NCI-H526 (cell line): Measurements from ENCODE around the gene ACTR5.

Experiments used
- DNase-seq, 2 experiments: peaks; one replicate each; lab custom pipeline; 2025; lab: John Stamatoyannopoulos, UW

The ACTR5 gene

DNA sequence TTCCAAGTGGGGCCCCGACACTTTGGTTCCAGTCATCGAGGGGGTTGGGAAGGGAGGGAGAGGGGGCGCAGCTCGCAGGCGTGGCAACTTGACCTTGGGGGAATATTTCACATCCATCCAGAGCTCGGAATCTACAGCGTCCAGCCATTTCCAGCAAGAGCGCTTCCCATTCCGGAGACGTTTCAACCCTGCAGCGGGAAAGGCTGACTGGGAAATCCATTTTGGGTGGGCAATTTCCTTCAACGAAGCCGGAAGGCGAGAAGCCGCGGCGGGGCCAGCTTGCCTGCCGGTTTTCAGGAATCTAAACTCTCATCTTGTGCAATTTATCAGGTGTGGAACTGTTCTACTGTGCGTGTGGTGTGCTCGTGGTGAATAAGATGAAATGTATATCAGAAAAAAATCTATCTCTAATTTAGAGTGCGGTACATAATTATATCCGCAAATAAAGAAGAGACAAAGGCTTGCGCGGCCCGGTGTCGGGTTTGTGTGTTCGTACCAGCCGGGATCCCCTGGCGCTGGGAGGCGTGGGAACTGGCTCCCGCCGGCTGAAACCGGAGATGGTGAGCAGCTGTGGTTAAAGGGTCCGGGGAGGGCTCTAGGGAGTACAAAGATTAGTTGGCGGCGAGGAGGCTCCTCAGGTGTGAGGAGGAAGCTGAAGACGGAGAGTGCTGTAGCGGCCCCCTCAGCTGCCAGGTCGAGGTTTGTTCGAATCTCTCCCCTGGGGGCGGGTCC, 19.2 kb upstream of the ACTR5 start:
- peak in 1 of 2 experiments; percentile 64 for DNase-seq

DNA sequence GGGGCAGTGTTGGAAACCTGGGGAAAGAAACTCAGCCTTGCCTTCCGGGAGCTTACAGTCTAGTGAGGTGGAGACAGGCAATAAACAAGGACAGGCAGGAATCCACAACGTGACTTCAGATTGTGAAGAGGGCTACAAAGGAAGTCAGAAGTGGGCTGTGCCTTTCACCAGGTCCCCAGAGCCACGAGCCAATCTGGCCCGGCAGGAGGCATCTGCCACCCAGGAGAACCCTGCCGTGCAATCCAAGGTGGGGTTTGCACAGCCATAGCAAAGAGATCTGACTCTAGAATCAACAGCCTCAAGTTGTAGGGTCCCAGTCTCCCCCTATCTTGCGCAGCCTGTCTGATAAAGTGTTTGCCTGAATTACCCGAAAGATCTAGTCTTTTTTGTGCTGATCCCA, 18.5 kb upstream of the ACTR5 start:
- no peak for DNase-seq

DNA sequence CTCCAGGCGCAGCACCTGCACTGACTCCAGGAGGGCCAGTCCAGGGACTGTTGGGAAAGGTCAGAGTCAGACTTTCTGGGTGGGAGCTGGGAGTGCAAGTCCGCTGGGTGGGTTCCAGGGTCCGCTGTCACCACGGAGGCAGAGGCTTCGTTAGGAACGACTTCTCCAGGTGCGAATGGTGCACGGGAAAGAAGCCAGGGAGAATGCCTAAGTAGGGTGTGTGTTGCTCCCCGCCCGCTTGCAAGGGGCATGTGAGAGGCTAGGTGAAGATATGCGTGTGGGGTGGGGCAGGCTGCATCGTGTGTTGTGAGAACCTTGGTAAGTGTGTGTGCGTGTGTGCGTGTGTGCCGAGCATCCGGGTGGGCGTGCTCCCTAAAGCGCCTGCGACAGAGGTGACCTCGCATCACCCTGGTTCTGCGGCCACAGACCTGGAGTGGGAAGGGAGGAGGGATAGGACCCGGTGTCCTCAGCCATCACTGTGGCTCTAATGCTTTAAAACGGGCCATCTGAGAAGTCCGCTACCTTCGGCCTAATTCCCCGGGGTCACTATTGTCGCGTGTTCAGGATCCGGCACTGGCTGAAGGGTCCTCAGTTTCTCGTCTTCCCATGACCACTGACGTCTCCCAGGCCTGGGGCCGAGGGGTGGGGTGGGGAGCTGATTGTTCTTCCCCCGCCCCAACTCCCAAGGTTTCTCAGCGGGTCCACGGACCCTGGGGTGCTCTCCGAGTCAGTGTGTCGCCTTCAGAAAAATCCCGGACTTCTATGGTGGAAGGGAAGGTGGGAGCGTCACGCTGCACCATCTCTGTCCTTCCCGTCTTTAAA, 17.9 kb upstream of the ACTR5 start:
- DNase-seq = no peak

DNA sequence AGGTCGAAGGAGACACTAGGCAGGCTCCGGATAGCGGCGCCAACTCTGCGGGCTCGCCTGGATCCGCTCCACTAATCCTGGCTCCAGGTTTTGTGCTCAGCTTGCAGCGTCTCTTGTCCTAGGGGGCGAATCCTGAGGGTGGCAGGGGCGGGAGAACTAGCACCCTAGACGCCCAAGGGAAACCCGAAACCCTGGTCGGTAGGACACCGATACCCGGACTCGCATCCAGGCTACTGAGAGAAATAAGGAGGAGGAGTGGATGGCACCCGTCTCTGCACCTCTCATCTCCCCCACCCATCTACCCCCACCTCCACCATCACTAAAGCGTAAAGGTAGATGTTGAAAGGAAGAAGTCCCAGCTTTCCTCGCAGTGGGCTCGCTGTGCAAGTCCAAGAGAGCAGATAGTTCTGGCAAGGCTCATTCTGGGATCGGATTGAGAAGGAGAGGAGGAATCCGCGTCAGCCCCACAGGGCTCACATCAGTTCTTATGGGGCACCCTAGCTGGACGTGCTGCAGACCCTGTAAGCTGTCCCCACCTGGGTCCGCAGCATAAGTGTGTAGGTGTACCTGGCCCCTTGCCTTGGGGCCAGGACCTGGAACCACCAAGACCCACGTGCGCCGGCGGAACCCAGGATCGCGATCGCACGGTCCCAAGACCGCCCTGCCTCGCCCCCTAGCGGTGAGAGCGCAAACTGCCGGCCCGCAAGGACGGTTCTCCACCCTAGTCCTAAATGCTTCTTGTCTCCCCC, 17.1 kb upstream of the ACTR5 start:
- DNase-seq = peak; percentile 76 to 94

DNA sequence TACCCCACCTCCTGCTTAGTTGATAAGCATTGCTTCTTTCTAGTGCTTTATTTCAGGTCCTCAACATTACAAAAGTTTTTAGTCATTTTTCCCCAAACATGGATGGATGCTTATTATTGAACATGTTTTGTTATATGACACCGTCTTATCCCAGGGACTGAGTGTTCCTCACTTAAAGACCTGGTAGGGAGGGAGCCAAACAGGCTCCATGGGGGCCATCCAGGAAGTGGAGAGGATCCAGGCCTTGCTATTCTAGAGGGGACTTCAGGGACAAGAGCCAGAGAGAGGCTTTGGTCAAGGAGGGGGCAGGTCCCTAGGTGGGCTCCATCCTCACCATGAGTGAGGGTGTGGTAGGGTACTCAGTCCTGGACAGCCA, 16.5 kb upstream of the ACTR5 start:
- DNase-seq = no peak

DNA sequence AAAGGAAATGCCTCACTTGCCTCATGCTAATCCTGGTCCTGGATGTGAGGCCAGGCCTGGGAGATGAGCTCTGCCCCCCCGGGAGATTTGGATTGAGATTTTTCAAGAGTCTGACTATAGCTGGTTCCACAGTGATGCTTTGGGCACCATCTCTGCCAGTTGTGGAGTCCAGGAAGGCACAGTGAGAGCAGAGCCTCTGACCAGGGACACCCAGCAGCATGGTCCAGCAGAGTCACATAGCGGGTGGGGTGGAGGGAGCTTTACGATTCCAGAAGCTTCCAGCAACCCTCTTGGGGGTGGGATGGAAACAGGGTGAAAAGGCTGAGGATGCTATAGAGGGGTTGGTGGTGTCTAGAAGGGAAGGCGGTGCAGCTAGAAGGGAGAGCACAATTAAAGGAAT, 15.3 kb upstream of the ACTR5 start:
- no peak for DNase-seq

DNA sequence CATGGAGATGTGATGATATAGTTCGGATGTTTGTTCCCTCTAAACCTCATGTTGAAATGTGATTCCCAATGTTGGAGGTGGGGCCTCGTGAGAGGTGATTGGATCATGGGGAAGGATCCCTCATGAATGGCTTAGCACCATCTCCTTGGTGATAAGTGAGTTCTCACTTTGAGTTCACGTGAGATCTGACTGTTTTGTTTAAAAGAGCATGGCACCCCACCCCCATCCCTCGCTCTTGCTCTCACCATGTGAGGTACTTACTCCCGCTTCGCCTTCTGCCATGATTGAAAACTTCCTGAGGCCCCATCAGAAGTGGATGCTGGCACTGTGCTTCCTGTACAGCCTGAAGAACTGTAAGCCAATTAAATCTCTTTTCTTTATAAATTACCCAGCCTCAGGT, 13.1 kb upstream of the ACTR5 start:
- DNase-seq = no peak

DNA sequence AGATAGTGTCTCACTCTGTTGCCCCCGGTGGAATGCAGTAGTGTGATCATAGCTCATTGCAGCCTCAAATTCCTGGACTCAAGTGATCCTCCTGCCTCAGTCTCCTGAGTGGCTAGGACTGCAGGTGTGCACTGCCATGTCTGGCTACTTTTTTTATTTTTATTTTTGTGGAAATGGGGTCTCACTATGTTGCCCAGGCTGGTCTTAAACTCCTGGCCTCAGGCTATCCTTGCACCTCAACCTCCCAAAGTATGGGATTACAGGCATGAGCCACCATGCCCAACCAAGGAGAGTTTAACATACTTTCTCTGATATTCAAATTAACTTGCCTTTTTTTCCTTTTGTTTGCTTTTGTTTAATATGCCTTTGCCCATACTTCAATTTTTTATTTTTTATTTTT, 10.4 kb upstream of the ACTR5 start:
- DNase-seq = no peak

DNA sequence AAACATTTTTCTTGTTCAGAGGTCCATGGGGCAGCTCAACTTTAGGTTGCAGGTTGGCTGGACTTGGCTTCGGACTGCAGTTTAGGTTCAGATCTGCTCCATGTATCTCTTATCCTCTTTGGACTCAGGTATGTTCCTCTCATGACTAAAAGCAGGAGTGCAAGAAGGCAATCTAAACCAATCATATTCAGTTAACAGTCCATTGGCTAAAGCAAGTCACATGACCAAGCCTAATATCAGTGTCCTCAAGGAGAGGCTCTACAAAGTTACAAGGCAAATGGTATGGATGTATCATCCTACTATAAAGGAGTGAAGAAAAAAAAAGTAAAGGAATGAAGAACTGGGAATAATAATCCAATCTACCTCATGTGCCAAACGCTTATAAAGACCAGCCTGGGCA, 2.5 kb upstream of the ACTR5 start:
- no peak for DNase-seq

DNA sequence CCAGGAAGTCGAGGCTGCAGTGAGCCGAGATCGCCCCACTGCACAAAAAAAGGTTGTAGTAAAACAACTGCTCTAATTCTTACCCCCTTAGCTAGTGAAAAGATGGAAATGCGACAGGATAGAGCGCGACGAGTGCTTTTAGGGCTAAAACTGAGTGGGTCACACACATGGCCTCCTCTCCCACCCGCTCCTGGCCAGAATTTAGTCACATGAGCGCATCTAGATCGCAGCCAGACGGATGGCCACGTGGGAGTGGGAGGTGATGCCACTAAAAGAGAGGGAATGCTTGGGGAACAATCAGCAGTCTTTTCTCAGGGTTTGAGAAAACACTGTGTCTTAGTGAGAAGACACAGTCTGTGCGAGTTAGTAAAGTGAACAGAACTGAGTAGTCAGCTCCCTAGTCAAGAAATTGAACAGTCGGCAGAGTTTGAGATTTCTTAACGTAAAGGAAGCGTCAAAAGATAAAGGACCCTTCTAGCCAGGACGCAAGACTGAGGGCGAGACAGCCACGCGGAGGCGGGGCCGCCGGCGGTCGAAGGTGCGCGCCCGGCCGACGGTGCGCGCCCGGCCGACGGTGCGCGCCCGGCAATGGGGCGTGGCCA, 664 bp upstream of the ACTR5 start:
- DNase-seq = peak in 1 of 2 experiments; percentile 48

DNA sequence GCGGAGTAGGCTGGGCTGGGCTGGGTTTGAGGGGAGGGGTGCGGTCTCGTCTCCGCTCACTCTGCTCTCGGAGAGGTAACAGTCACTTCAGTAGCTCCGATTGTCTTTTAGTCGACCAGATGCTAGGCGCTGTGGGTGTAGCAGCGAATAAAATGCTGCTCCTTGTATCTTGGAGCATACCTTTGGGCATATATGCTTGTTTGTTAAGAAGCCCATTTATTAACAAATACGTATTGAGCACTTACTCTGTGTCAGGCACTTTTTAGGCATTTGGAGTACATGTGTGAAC, 545 bp downstream of the ACTR5 start:
- DNase-seq = peak in 1 of 2 experiments; percentile 39

DNA sequence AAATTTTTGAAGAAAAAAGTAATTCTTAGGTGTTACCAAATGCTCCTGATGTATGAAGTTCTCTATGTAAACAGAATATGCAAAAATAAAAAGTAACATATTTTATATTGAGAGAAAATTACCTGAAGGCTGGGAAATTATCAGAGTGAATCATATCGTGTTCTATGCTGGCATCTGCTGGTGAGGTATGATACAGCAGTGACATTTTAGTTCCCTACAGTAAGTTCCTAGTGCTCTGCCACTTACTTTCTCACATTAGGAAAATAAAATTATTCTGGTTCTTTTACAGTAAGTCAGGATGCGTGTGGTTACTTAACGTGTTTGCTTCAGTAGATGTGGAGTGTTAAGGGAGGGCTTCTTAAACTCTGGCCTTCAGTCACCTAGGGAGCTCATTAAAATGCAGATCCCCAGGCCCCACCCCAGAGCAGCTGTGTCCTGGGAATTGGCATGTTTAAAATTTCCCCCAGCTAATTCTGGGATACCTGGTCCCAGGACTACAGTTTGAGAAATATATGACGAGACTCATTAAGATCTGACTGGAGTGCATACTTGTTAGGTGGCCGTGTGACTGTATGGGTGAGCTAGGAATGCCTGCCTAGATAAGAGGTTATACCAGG, 3.2 kb downstream of the ACTR5 start:
- peak; percentile 13 to 47 for DNase-seq

DNA sequence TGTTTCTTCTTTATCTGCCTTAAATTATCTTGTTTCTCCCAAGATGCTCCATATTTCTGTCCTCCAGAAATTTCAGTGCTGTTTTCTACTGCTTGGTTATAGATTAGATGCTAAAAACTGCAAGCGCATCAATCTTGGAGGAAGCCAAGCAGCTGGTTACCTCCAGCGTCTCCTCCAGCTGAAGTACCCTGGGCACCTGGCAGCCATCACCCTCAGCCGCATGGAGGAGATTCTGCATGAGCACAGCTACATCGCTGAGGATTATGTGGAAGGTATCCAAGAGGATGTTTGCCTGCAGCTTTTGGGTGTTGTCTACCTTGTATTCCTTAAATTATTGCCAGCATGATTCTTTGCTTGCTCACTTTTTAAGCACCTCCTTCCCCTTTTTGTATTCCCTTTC, 3.8 kb downstream of the ACTR5 start:
- no peak for DNase-seq

DNA sequence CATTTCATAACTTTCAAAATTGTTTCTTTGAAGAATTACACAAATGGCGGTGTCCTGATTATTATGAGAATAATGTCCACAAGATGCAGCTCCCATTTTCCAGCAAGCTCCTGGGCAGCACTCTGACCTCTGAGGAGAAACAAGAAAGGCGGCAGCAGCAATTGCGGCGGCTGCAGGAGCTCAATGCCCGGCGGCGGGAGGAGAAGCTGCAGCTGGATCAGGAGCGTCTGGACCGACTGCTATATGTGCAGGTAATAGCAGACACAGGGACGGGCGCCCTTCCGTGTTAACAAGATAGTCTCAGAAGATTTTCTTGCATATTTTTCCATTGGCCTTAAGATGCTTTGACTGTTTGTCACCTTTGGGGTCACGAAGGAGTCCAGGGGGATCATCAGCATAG, 6.7 kb downstream of the ACTR5 start:
- no peak for DNase-seq

DNA sequence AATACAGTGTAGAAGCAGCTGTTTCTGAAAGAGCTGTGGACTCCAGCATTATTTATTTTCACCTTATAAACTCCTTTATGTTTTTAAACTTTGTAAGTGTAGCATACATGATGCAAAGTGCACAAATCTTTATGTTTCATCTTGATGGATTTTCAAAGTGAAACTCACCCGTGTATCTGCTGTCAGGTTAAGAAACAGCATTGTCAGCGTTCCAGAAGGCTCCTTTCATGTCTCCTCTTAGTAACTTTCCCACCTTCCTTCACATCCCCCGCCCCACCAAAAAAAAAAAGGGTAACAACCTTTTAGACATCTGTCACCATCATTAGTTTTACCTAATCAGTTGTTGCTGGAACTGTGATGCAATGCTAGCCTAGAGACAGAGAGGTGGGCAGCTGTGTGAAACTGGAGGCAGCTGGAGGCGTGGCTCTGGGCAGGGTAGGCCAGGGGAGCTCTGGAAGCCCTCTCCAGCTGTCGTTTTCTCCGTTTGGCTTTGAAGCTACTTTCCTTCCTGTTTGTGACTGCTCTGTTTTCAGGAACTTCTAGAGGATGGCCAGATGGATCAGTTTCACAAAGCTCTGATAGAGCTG, 7.2 kb downstream of the ACTR5 start:
- no peak for DNase-seq

DNA sequence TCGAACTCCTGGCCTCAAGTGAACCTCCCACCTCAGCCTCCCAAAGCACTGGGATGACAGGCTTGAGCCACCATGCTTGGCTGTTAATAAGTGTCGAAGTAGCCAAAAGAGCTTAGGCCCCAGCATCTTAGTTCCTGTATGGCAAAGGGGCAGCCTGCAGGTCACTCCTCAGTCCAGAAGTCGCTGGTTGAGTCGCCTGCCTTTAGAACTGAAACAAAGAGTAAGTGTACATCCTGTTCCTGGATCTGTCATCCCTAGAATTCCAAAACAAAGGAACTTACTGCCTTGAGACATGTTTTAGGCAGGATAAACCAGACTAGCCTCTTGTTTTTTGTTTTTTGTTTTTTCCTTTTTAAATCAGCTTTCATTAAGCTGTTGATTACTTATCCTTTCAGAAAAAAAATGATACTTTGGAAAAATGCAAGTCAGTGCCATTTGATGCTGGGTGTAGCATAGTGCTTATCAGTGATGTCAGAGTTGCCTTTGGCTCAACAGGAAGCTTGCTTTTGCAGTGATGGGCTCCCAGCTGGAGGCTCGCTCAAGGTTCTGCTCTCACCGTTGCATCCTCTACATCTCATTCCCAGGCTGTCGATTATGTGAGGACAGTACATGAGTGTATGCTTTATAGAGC, 9.0 kb downstream of the ACTR5 start:
- DNase-seq = no peak

DNA sequence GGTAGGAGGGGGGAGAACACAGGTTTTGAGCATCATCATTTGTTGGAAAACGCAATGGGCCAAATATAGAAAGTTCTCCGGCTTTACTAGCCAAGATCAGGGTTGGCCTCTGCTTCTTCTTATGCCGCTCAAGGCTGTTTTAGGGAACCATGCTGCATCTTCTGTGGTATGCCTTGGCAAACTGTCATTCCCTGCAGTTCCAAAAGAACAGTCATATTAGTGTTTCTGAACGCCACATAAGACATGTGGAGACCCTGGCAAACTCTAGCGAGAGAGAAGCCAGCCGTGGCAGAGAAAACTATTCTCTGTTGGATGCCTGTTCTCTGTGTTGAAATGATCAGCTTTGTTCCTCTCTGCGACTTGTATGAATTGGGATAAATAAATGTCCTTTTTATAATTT, 10.8 kb downstream of the ACTR5 start:
- DNase-seq = no peak

DNA sequence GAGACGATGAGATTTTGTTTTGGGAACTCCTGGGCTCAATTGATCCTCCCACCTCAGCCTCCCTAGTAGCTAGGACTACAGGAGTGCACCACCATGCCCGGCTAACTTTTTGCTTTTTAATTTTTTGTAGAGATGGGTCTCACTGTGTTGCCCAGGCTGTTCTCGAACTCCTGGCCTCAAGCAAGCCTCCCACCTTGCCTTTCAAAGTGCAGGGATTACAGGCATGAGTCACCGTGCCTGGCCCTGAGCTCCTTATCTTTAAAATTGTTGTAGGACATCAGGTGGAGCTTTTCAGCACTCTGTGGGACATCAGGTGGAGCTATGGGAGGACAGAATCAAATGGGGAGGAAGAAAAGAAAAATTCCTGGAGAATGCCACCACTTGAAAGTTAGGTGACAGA, 12.7 kb downstream of the ACTR5 start:
- no peak for DNase-seq

DNA sequence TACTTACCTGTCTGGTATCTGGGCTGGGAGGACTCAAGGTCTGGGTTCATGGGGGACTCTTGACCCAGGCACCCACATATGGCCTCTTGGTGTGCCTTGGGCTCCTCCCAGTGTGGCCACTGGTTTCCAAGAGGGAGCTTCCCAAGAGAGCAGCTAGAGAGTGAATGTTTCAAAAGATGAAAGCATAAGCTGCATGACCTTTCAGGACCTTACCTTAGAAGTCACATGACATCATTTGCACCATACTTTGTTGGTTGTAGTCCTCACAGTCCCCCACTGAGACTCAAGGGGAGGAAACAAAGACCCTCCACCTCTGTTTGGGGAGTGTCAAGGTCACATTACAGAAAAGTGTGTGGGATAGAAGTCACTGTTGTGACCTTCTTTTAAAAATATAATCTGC, 13.9 kb downstream of the ACTR5 start:
- no peak for DNase-seq

DNA sequence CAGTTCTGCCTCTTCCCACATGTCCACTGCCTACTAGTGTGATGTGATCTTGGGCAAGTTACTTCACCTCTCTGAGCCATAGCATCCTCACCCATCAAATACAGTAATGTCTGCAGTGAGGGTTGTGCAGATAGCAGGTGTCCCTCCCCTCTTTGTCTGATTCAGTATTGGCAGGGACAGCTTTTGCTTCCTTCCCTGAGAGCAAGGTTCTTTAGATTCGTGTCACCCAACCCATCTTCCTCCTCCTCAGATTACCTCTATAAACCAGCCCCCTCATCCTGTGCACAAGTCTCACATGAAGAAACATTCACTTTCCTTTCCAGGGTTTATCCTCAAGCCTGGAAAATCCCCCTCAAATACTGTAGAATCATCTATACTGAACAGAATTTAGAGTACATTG, 15.4 kb downstream of the ACTR5 start:
- DNase-seq = no peak

DNA sequence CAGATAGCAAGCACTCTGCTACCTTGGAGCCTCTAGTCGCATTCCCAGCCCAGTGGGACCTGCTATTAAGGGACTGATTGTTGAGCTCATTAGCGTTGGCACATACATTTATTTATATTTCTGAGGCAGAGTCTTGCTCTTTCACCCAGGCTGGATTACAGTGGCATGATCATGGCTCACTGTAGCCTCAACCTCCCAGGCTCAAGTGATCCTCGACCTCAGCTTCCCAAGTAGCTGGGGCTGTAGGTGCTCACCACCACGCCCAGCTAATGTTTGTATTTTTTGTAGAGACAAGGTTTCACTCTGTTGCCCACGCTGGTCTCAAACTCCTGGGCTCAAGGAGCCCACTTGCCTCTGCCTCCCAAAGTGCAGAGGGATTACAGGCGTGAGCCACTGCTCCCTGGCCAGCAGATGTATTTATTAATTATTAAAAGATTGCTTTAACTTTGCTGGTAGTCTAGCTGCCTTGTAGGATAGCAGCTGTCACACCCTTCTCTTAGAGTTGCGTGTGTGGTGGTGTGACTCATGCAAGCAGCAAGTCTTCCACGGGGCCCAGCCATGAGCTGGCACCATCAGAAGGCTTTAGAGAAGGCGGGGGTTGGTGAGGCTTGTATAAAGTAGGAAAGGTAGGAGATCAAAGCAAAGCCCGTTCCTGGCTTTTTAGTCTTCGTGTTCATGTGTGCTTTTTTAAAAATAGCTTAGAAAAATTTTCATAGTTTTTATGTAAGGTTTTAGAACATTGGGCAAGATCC, 16.5 kb downstream of the ACTR5 start:
- DNase-seq = no peak
